Fibroblast of skin of abdomen (primary cell): ENCODE results near the gene SLC7A5.
A peak's percentile ranks its signal among the peaks of the same experiment; 100 is the strongest.
"Not testable (repeated sequence)": the region's sequence is repeated elsewhere in the genome, so short reads cannot be mapped to it uniquely, and the experiment has no call there.

Experiments used
- DNase-seq: peaks from one replicate; pipeline ENCODE4 v3.0.0-alpha.2; 2013

Gene SLC7A5

GRCh38 chr16:87860553-87861299 lies 8.6 kb downstream of the SLC7A5 start:
- peak; percentile 65 for DNase-seq

DNA sequence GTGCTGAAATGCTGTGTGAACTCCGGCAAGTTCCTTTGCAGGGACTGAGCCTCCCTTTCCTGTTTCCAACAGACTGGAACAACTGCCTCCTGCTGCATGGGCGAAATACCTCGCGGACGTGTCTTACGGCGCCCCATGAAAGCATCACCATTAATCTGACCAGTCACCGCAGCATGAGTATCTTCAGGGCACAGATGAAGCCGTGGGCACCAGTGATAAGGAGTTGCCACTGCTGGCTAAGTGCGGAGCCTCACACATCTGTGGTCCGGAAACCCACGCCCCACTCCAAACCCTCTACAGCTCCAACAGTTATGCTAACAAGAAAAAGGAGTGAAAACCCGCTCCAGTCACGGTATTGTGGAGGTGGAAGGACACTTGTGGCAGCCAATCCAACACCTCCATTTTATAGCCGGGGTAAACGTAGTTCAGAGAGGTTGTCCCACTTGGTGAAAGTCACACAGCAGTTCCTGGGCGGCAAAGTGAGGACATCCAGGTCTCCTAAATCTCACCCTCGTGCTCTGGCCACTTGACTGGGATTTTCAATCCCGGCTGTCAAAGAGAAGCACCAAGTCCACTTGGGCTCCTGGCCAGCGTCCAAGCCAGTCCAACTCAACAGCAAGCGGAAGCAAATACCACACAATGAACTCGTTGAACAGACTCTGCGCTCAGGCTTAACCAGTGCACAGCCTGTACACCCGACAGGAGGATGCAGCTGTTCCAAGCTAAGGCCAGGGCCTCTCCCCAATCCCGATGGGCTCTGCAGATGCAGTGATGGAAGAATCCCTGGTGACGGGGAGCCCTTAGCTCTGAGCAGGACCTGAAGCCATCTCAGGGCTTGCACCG lies 10.9 kb downstream of the SLC7A5 start:
- not testable (repeated sequence) for DNase-seq

DNA sequence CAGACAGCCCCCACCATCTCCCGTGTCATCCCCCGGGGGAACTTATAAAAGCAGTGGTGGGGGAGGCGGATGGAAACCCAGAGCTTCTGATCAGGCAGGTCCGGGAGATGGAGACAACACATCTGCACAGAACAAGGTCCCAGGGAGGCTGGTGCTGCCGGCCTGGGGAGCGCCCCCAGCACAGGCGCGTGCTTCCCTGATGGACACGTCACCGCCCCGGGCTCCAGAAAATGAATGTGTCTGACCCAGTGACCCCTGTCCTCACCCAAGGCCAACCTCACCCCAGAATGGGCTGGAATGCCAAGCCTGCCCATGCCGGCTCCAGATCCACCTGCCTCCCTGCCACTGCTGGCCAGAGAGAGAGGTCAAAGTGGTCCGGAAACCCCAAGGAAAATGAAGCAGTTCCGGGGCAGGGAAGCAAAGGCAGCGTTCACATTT lies 12.5 kb downstream of the SLC7A5 start:
- no peak for DNase-seq

GRCh38 chr16:87855852-87856715 lies 13.2 kb downstream of the SLC7A5 start:
- no peak for DNase-seq

- DNase-seq, result no peak
These were observed 14.2 kb downstream of the SLC7A5 start for GRCh38 chr16:87854907-87855683.

GRCh38 chr16:87854053-87854906 lies 15.0 kb downstream of the SLC7A5 start:
- no peak for DNase-seq

GRCh38 chr16:87853411-87854052 lies 15.8 kb downstream of the SLC7A5 start:
- DNase-seq, result peak; percentile 96

GRCh38 chr16:87851601-87852000 lies 17.7 kb downstream of the SLC7A5 start:
- DNase-seq, result no peak

GRCh38 chr16:87851141-87851587 lies 18.1 kb downstream of the SLC7A5 start:
- DNase-seq, result no peak

GRCh38 chr16:87850009-87851006 lies 19.0 kb downstream of the SLC7A5 start:
- peak; percentile 42 for DNase-seq

- no peak for DNase-seq
These were observed 19.8 kb downstream of the SLC7A5 start for GRCh38 chr16:87849419-87850008.

GRCh38 chr16:87848676-87849345 lies 20.5 kb downstream of the SLC7A5 start:
- DNase-seq, result no peak

- no peak for DNase-seq
These were observed 21.3 kb downstream of the SLC7A5 start for GRCh38 chr16:87847785-87848675.

DNA sequence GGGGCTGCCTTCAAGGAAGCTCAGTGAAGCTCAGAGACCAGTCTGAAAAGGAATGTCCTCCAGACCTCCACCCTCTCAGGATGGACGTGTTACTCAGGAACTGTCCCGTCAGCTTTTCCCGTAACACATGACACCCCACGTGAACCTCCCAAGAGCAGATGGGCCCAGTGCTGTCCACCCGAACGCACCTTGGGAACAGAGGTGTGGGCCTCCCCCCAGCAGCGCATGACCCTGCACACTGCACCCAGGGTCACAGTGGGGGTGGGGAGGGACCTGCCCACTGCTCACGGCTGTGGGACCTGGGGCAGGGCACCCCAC lies 21.9 kb downstream of the SLC7A5 start:
- DNase-seq, result no peak

DNA sequence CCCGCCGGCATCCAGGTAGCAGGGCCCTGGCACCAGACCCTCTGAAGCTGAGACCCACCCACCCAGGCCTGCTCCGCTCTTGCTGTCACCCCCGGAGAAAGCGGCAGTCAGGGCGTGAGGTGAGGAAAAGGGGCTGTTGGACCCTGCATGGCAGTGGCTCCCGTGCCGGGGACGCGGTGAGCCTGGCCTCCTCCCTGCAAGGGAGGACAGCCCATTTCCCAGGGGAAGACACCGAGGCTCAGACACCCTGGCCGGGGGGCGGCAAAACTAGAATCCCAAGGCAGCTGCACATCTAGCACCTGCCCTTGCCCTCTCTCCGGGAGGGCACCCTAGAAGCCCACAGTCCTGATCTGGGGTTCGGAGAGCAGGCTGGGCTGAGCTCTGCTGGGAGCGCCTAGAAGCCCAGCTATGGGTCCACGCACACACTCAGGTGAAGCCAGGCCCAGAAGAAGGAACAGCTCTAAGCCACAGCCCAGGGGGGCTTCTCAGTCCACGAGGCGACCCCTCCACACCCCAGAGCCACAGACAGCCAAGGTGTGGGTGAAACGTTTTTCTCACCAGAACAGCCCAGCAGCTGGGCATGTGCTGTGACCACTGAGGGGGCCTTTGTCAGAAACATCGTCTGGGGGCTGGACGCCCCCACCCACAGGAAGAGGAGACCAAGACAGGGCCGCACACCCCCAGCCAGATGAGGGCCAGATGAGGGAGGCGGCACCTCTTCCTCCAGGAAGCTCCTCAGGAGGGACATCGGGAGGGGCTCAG lies 22.4 kb downstream of the SLC7A5 start:
- no peak for DNase-seq
